H1 (cell line): ENCODE results near the gene RAB2B. TPM values are rescaled to one million over a fixed set of nuclear protein-coding genes. Genes with fewer than 3 reads are reported as not detected.

Experiments
- CTCF ChIA-PET: fragments of 300-600 bp; sonication (Branson Sonifier 250); formaldehyde crosslinking; loops from one replicate; lab custom pipeline; 2021; ENCODE audit not compliant: partially characterized antibody; lab: Charles Lee
- POLR2A ChIA-PET: fragments of 300-600 bp; sonication (Branson Sonifier 250); formaldehyde crosslinking; loops from one replicate; lab custom pipeline; 2021; ENCODE audit warnings: inconsistent platforms; ENCODE audit not compliant: partially characterized antibody; lab: Charles Lee
- DNase-seq, 2 experiments: peaks; one replicate each; pipeline versions ENCODE4 v3.0.0 to v3.0.0-alpha.2; 2010 to 2022; ENCODE audit warnings: low spot score in 2 of 2, low read depth in 1 of 2, mixed read lengths in 1 of 2
- FAIRE-seq: peaks from 2 replicates; lab custom pipeline; 2011; peaks lifted over from hg19 to GRCh38; lab: Jason Lieb, UNC
- H2AFZ ChIP-seq: 2 replicates; pipeline ENCODE4 v1.8.1; 2012; ENCODE audit warnings: low read length, inconsistent platforms
- H2AK5ac ChIP-seq: 2 replicates; pipeline ENCODE4 v1.6.1; 2013; ENCODE audit warnings: low read depth, low read length
- H2BK120ac ChIP-seq: replicated peaks from 2 replicates; pipeline ENCODE3; 2013; ENCODE audit warnings: low read depth, low read length, inconsistent platforms
- H2BK12ac ChIP-seq: 2 replicates; pipeline ENCODE4 v1.6.1; 2013; ENCODE audit warnings: low read depth, low read length
- H2BK15ac ChIP-seq: 2 replicates; pipeline ENCODE4 v1.6.1; 2013; ENCODE audit warnings: low read length
- H2BK20ac ChIP-seq: 2 replicates; pipeline ENCODE4 v1.6.1; 2013; ENCODE audit warnings: low read length
- H2BK5ac ChIP-seq: 2 replicates; pipeline ENCODE4 v1.6.1; 2013; ENCODE audit warnings: low read depth, low read length
- H3K14ac ChIP-seq: 2 replicates; pipeline ENCODE4 v1.6.1; 2013; ENCODE audit warnings: inconsistent platforms; ENCODE audit not compliant: insufficient read length
- H3K18ac ChIP-seq: 2 replicates; pipeline ENCODE4 v1.6.1; 2013; ENCODE audit warnings: low read length; ENCODE audit errors: extremely low read depth
- H3K23ac ChIP-seq: 2 replicates; pipeline ENCODE4 v1.6.1; 2013; ENCODE audit warnings: inconsistent platforms; ENCODE audit not compliant: insufficient read length
- H3K23me2 ChIP-seq: 2 replicates; pipeline ENCODE4 v1.6.1; 2013; ENCODE audit warnings: low read depth, low read length
- H3K27ac ChIP-seq: 2 replicates; pipeline ENCODE4 v1.6.1; 2011; ENCODE audit warnings: low read depth, low read length, inconsistent platforms
- H3K27me3 ChIP-seq, 4 experiments: replicated peaks in 1 of 4; 1 replicate in 1 of 4; 2 replicates in 3 of 4; pipeline versions ENCODE4 v1.6.1 to v1.8.1; 2011 to 2013; ENCODE audit warnings: low read length in 3 of 4, mild to moderate bottlenecking in 3 of 4, inconsistent platforms in 2 of 4, mixed read lengths in 2 of 4, moderate library complexity in 1 of 4; ENCODE audit not compliant: control insufficient read depth in 3 of 4, insufficient read depth in 3 of 4; ENCODE audit errors: extremely low read depth in 1 of 4
- H3K36me3 ChIP-seq, 4 experiments: 2 replicates each; pipeline versions ENCODE4 v1.6.1 to v1.8.1; 2011 to 2013; ENCODE audit warnings: mild to moderate bottlenecking in 4 of 4, low read length in 3 of 4, moderate library complexity in 2 of 4, control low read depth in 1 of 4, inconsistent platforms in 1 of 4; ENCODE audit not compliant: insufficient read depth in 4 of 4, control insufficient read depth in 2 of 4
- H3K4ac ChIP-seq: replicated peaks from 2 replicates; pipeline ENCODE3; 2013; ENCODE audit warnings: low read length, low read depth, mixed read lengths, inconsistent platforms; ENCODE audit not compliant: insufficient read length
- H3K4me1 ChIP-seq, 4 experiments: replicated peaks in 1 of 4; 1 replicate in 1 of 4; 2 replicates in 3 of 4; pipeline versions ENCODE4 v1.6.1 to v1.8.1; 2011 to 2013; ENCODE audit warnings: low read length in 3 of 4, inconsistent platforms in 2 of 4, mixed read lengths in 1 of 4; ENCODE audit not compliant: insufficient read depth in 4 of 4, control insufficient read depth in 3 of 4
- H3K4me2 ChIP-seq, 2 experiments: 2 replicates each; pipeline versions ENCODE4 v1.6.1 to v1.8.1; 2011 to 2013; ENCODE audit warnings: low read depth in 2 of 2, low read length in 2 of 2, control low read depth in 1 of 2, inconsistent platforms in 1 of 2, mild to moderate bottlenecking in 1 of 2; ENCODE audit not compliant: insufficient read depth in 1 of 2
- H3K4me3 ChIP-seq, 4 experiments: fragments of 200-600, 300-600 bp in 1 of 4; sonication (generic), shearing (Covaris generic), sonication (Bioruptor Twin) in 1 of 4; 2 replicates each; pipeline versions ENCODE4 v1.5.1 to v1.8.1; 2011 to 2016; ENCODE audit warnings: low read length in 4 of 4, low read depth in 3 of 4, control low read depth in 2 of 4, inconsistent platforms in 2 of 4, mild to moderate bottlenecking in 2 of 4, mixed read lengths in 1 of 4, moderate library complexity in 1 of 4; ENCODE audit not compliant: insufficient read depth in 2 of 4; ENCODE audit errors: extremely low read depth in 1 of 4
- H3K56ac ChIP-seq: replicated peaks from 2 replicates; pipeline ENCODE3; 2013; ENCODE audit warnings: low read depth, mild to moderate bottlenecking, mixed read lengths, low read length, inconsistent platforms; ENCODE audit not compliant: insufficient read length
- H3K79me1 ChIP-seq: 2 replicates; pipeline ENCODE4 v1.6.1; 2013; ENCODE audit warnings: low read depth, low read length, control low read depth
- H3K79me2 ChIP-seq, 2 experiments: 2 replicates each; pipeline versions ENCODE4 v1.6.1 to v1.8.1; 2012 to 2013; ENCODE audit warnings: low read length in 2 of 2, mild to moderate bottlenecking in 2 of 2, inconsistent platforms in 1 of 2; ENCODE audit not compliant: insufficient read depth in 2 of 2, control insufficient read depth in 1 of 2
- H3K9ac ChIP-seq, 4 experiments: replicated peaks in 1 of 4; 1 replicate in 1 of 4; 2 replicates in 3 of 4; pipeline versions ENCODE4 v1.6.1 to v1.8.1; 2011 to 2013; ENCODE audit warnings: low read depth in 3 of 4, low read length in 3 of 4, control low read depth in 2 of 4, mild to moderate bottlenecking in 2 of 4, moderate library complexity in 2 of 4, inconsistent platforms in 1 of 4; ENCODE audit errors: extremely low read depth in 1 of 4
- H3K9me3 ChIP-seq, 2 experiments: 2 replicates each; pipeline versions ENCODE4 v1.6.1 to v1.8.1; 2012 to 2013; ENCODE audit warnings: mild to moderate bottlenecking in 2 of 2, moderate library complexity in 2 of 2, control low read depth in 1 of 2, inconsistent platforms in 1 of 2, low read depth in 1 of 2, low read length in 1 of 2, mixed read lengths in 1 of 2; ENCODE audit not compliant: insufficient read depth in 2 of 2
- H4K20me1 ChIP-seq, 2 experiments: replicated peaks in 1 of 2; 2 replicates each; pipeline versions ENCODE3 to v1.8.1; 2011 to 2013; ENCODE audit warnings: inconsistent platforms in 2 of 2, low read length in 2 of 2, mild to moderate bottlenecking in 1 of 2; ENCODE audit not compliant: insufficient read depth in 2 of 2, control insufficient read depth in 1 of 2
- H4K5ac ChIP-seq: 2 replicates; pipeline ENCODE4 v1.6.1; 2013; ENCODE audit warnings: low read length, low read depth, mixed read lengths, inconsistent platforms; ENCODE audit not compliant: insufficient read length
- H4K8ac ChIP-seq: 2 replicates; pipeline ENCODE4 v1.8.0; 2013; ENCODE audit warnings: mild to moderate bottlenecking, moderate library complexity, low read length, inconsistent platforms; ENCODE audit not compliant: insufficient read depth; ENCODE audit errors: extremely low read depth
- H4K91ac ChIP-seq: replicated peaks from 2 replicates; pipeline ENCODE3; 2013; ENCODE audit warnings: low read length, mixed read lengths, inconsistent platforms; ENCODE audit not compliant: insufficient read length
- BACH1 ChIP-seq: IDR thresholded peaks from 2 replicates; pipeline ENCODE4 v1.6.1; 2012; ENCODE audit warnings: low read length, improper control_type of control experiment
- CBX5 ChIP-seq: fragments of 300-800, 300-1000 bp; sonication (generic); IDR thresholded peaks from 2 replicates; pipeline ENCODE4 v1.7.1; 2016; ENCODE audit warnings: antibody characterized with exemption, low read length, low read depth
- E2F6 ChIP-seq: IDR thresholded peaks from 2 replicates; pipeline ENCODE4 v1.6.1; 2012; ENCODE audit warnings: inconsistent platforms
- EP300 ChIP-seq, 2 experiments: IDR thresholded peaks; 1 replicate in 1 of 2; 2 replicates in 1 of 2; pipeline ENCODE4 v1.6.1; 2011 to 2012; ENCODE audit warnings: low read depth in 2 of 2, low read length in 2 of 2, mild to moderate bottlenecking in 2 of 2, borderline replicate concordance in 1 of 2, inconsistent platforms in 1 of 2, moderate library complexity in 1 of 2
- GTF2F1 ChIP-seq: IDR thresholded peaks from 2 replicates; pipeline ENCODE4 v1.6.1; 2012; ENCODE audit warnings: low read depth, low read length, improper control_type of control experiment, borderline replicate concordance
- HDAC6 ChIP-seq: IDR thresholded peaks from one replicate; pipeline ENCODE4 v1.7.1; 2012; ENCODE audit warnings: low read depth, mild to moderate bottlenecking, inconsistent platforms, low read length, moderate library complexity
- MAFK ChIP-seq: IDR thresholded peaks from 2 replicates; pipeline ENCODE4 v1.6.1; 2012; ENCODE audit warnings: low read depth, mild to moderate bottlenecking, improper control_type of control experiment, low read length
- NANOG ChIP-seq: IDR thresholded peaks from 2 replicates; pipeline ENCODE4 v1.6.1; 2011; ENCODE audit warnings: low read length, low read depth, mild to moderate bottlenecking, inconsistent platforms; ENCODE audit not compliant: insufficient read depth, poor library complexity, severe bottlenecking
- NRF1 ChIP-seq: IDR thresholded peaks from 2 replicates; pipeline ENCODE4 v1.6.1; 2011; ENCODE audit warnings: mild to moderate bottlenecking, low read depth, low read length, improper control_type of control experiment
- POLR2A ChIP-seq, 2 experiments: IDR thresholded peaks; 1 replicate in 1 of 2; 2 replicates in 1 of 2; pipeline ENCODE4 v1.6.1; 2011; ENCODE audit warnings: low read depth in 2 of 2, low read length in 2 of 2, mild to moderate bottlenecking in 2 of 2; ENCODE audit errors: control extremely low read depth in 1 of 2
- POU5F1 ChIP-seq: IDR thresholded peaks from 2 replicates; pipeline ENCODE4 v1.6.1; 2011; ENCODE audit warnings: low read depth, mild to moderate bottlenecking, low read length, moderate library complexity
- SP1 ChIP-seq: IDR thresholded peaks from 2 replicates; pipeline ENCODE4 v1.6.1; 2011; ENCODE audit warnings: low read depth, low read length
- TAF7 ChIP-seq: optimal IDR thresholded peaks from 2 replicates; pipeline ENCODE3; 2011; ENCODE audit warnings: low read depth, mild to moderate bottlenecking, inconsistent platforms, low read length, moderate library complexity, borderline replicate concordance
- TEAD4 ChIP-seq: IDR thresholded peaks from 2 replicates; pipeline ENCODE4 v1.6.1; 2012; ENCODE audit warnings: low read depth, low read length, inconsistent platforms, mixed read lengths
- WGBS, 2 experiments: shearing (Covaris generic) in 1 of 2; methylation state at CpG; one replicate each; pipeline versions ENCODE4 v1.1.6 to v1.1.7; 2013 to 2015; ENCODE audit warnings: low lambda C conversion rate in 2 of 2, mixed read lengths in 2 of 2, inconsistent platforms in 1 of 2, low coverage in 1 of 2, missing lambda C conversion rate in 1 of 2; ENCODE audit not compliant: insufficient replicate concordance in 2 of 2, insufficient coverage in 1 of 2, insufficient read length in 1 of 2; ENCODE audit errors: extremely low coverage in 1 of 2, missing lambda C conversion rate in 1 of 2; 5-methylcytosine and 5-hydroxymethylcytosine counted together
- polyA plus RNA-seq, 7 experiments: library from polyadenylated mRNA; depleted of rRNA in 3 of 7; stranded (reverse) in 5 of 7; unstranded in 2 of 7; fragments of >200 nt in 5 of 7; fragments of 200-250 nt in 2 of 7; gene quantifications; 1 replicate in 5 of 7; 2 replicates in 1 of 7; 4 replicates in 1 of 7; pipeline versions ENCODE4 v1.2.1 to v1.2.3, GENCODE V29; 2011 to 2013; ENCODE audit warnings: missing spikeins in 2 of 7, mixed read lengths in 2 of 7
- total RNA-seq: library from RNA; stranded (reverse); fragmentation: NEBNext Ultra II Directional; extraction: Animal tissue kit (Norgen Biotek cat#: 25700); gene quantifications from 2 replicates; pipeline ENCODE4 v1.2.1, GENCODE V29; 2021

RAB2B gene
- total and polyA plus RNA-seq, 2 of the 8 experiments (the other 6 are each of a cell fraction or from before 2014, with no cell fraction given) = 23.4 to 26.1 TPM

GRCh38 chr14:21501568-21501967 is 24.8 kb upstream of the RAB2B start:
- WGBS, 2 experiments = 98% methylated on average over 5 of the region's 5 CpGs; no CpG with 5 or more reads in 1 of the 2 experiments
- no peak overlapping the region for H2AK5ac ChIP-seq
- no peak overlapping the region for H3K4me3 ChIP-seq
- no peak overlapping the region for H3K23ac ChIP-seq
- H3K27ac ChIP-seq = no peak overlapping the region
- H3K36me3 ChIP-seq = peaks cover 37 to 88% (median 60%) of the 10 kb centered on the region in 4 experiments
- 0 out of 2 replicates have a peak, but pooled peaks cover under 1% of the 10 kb centered on the region for H3K79me1 ChIP-seq
- H4K91ac ChIP-seq = no peak overlapping the region
- peaks cover 0 to 33% of the 10 kb centered on the region in 2 experiments; a peak in 3 of 4 replicates for H3K79me2 ChIP-seq
- H4K5ac ChIP-seq = no peak overlapping the region
- H2BK20ac ChIP-seq = no peak overlapping the region
- peaks cover 0 to 7% of the 10 kb centered on the region in 2 experiments for H4K20me1 ChIP-seq
- FAIRE-seq (no peak), DNase-seq (peak in 1 of 2 experiments; percentile 23)
- no peak overlapping the region for H2BK5ac ChIP-seq
- no peak overlapping the region for H3K9ac ChIP-seq
- H3K23me2 ChIP-seq = no peaks in the 10 kb centered on the region
- no peak overlapping the region for H2BK12ac ChIP-seq
- H3K9me3 ChIP-seq = no peaks in the 10 kb centered on the region
- no peak overlapping the region for H3K4me2 ChIP-seq
- CTCF ChIA-PET = interaction anchor here (1.0 to 5.4 kb wide), 5 partner anchors 10 to 56 kb away, joined by 3 to 64 read pairs (median 3); partner anchors contain the start of genes METTL3, RAB2B and TOX4
- H2AFZ ChIP-seq = no peak overlapping the region
- H2BK120ac ChIP-seq = no peak overlapping the region
- H2BK15ac ChIP-seq = no peak overlapping the region
- H3K14ac ChIP-seq = no peak overlapping the region
- H3K27me3 ChIP-seq = no peaks in the 10 kb centered on the region
- H4K8ac ChIP-seq = no peak overlapping the region
- no peak overlapping the region for H3K18ac ChIP-seq
- H3K56ac ChIP-seq = no peak overlapping the region
- H3K4ac ChIP-seq = no peak overlapping the region
- POLR2A ChIA-PET = interaction anchor here (0.6 to 5.9 kb wide), 10 partner anchors 9 to 419 kb away, joined by 3 to 61 read pairs (median 7); partner anchors contain the start of genes METTL3, RAB2B, SALL2 and TOX4
- H3K4me1 ChIP-seq = peaks cover 0 to 4% (median 1%) of the 10 kb centered on the region in 4 experiments; a peak in 2 of 7 replicates
- TF ChIP-seq MAFK = no peak
- no peak for TF ChIP-seq EP300 (IDR thresholded peaks at IDR 0.05; ENCODE audit: borderline replicate concordance in 1 of 2, low read depth in 2 of 2, low read length in 2 of 2)
- TF ChIP-seq TAF7 = no peak
- TF ChIP-seq POU5F1 = no peak
- no peak for TF ChIP-seq SP1
- TF ChIP-seq BACH1 = no peak
- TF ChIP-seq TEAD4 = no peak
- no peak for TF ChIP-seq POLR2A (IDR thresholded peaks at IDR 0.05; ENCODE audit: control extremely low read depth in 1 of 2, low read depth in 2 of 2, low read length in 2 of 2)
- TF ChIP-seq NRF1 = no peak
- TF ChIP-seq E2F6 = no peak
- no peak for TF ChIP-seq HDAC6
- no peak for TF ChIP-seq CBX5
- no peak for TF ChIP-seq NANOG
- no peak for TF ChIP-seq GTF2F1
